SJSA1 (cell line): ENCODE measurements around the gene MRAS. TPM values are rescaled to one million over a fixed set of nuclear protein-coding genes. Genes with fewer than 3 reads are reported as not detected.

Source experiments
- DNase-seq, 2 experiments: peaks; one replicate each; pipeline ENCODE4 v3.0.0-alpha.2; 2015 to 2020; ENCODE audit warnings: low spot score in 2 of 2, low read depth in 1 of 2
- H3K27ac ChIP-seq: fragments of 250-450 bp; sonication (Bioruptor Pico); 2 replicates; pipeline ENCODE4 v1.5.1; 2020; ENCODE audit warnings: mild to moderate bottlenecking, moderate library complexity
- H3K27me3 ChIP-seq: fragments of 250-450 bp; sonication (Bioruptor Pico); replicated peaks from 2 replicates; pipeline ENCODE4 v1.5.1; 2020; ENCODE audit warnings: mild to moderate bottlenecking, moderate library complexity
- H3K36me3 ChIP-seq: fragments of 250-450 bp; sonication (Bioruptor Pico); 2 replicates; pipeline ENCODE4 v1.5.1; 2020; ENCODE audit warnings: mild to moderate bottlenecking
- H3K4me1 ChIP-seq: fragments of 250-450 bp; sonication (Bioruptor Pico); replicated peaks from 2 replicates; pipeline ENCODE4 v1.6.1; 2021; ENCODE audit warnings: mild to moderate bottlenecking
- H3K4me3 ChIP-seq: fragments of 250-450 bp; sonication (Bioruptor Pico); 2 replicates; pipeline ENCODE4 v1.5.1; 2020; ENCODE audit warnings: mild to moderate bottlenecking
- H3K9me3 ChIP-seq: fragments of 250-450 bp; sonication (Bioruptor Pico); replicated peaks from 2 replicates; pipeline ENCODE4 v1.5.1; 2020; ENCODE audit warnings: mild to moderate bottlenecking
- total RNA-seq: library from RNA; depleted of rRNA; stranded (reverse); fragments of >200 nt; shearing (Covaris generic); gene quantifications from 2 replicates; pipeline ENCODE4 v1.2.3, GENCODE V29; 2014

Gene MRAS
- total RNA-seq, 1 experiment from 2014 or later: 155 TPM

DNA sequence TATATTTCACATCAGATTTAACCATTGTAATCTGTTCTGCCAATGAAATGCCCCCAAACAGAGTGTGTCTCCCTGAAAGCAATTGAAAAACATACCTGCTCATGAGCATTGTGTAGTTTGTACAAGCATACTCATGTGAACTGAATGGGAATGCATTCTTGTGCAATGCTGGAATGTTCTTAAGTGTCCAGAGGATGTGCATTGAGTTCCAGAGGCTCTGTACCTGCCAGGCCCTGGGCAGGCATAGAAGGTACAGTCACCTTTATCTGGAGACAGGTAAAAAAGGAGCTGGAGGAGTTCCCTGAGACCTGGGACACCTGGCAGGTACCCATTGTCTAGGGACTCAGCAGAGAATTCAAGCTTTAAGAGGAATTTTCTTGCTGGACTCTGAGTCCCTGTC, 2.8 kb downstream of the MRAS start:
- Histone ChIP-seq H3K36me3 (peaks cover 67% of the 10 kb centered on the region), H3K4me3 (no peak overlapping the region), H3K4me1 (peaks cover 53% of the 10 kb centered on the region), H3K27ac (no peak overlapping the region), H3K27me3 (no peaks in the 10 kb centered on the region), H3K9me3 (no peaks in the 10 kb centered on the region)
- DNase-seq: no peak

DNA sequence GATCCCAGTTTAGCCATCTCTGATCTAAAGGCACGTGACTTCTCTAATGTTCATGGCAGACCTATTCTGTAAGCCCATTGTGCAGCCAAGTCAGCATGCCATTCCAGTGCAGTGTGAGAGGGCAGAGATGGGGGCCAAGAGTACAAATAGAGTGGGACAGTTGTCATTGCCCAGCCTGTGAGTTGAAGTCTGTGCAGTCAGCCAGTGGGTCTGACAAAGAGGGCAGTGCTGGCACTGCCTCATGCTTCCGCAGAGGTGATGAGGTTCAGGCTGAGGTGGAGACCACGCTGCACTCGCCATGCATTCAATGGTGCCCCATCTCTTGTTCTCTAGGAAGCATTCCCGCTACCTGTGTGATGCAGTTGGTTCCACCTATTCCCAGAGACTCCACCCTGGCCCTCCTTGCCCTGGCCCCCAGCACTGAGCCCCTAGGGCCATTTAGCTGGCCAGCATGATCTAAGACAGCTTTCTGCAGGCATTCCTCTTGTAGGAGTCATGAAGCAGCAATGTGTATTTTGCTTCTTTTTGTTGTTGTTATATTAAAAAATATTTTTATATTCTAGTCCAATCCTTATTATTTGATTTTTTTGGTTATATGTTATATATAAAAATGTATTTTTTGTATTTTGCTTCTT, 3.7 kb downstream of the MRAS start:
- no peaks in the 10 kb centered on the region for H3K9me3 ChIP-seq
- H3K27me3 ChIP-seq: no peaks in the 10 kb centered on the region
- no peak for DNase-seq
- peaks cover 71% of the 10 kb centered on the region for H3K36me3 ChIP-seq
- H3K4me3 ChIP-seq: no peak overlapping the region
- peaks cover 57% of the 10 kb centered on the region for H3K4me1 ChIP-seq
- H3K27ac ChIP-seq: no peak overlapping the region

DNA sequence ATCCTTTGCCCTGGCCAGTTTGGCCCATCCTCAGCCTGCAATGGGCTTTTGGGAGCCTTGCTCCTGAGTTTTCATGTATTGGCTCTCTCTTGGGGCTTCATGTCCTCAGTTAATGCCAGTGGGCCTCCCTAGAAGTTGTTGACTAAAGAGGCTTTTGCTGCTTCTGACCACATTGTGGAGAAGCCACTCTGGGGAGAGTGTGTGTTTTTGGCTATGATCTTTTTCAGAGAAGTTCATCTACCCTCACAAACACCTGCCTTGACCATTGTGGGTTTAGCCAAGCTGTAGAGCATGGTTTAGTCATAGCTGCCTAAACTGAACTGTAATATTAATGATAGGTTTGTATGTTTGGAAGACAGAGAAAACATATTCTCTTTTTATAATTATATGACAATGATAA, 6.0 kb downstream of the MRAS start:
- Histone ChIP-seq H3K27ac (no peak overlapping the region), H3K27me3 (no peaks in the 10 kb centered on the region), H3K9me3 (no peaks in the 10 kb centered on the region), H3K36me3 (peaks cover 68% of the 10 kb centered on the region), H3K4me1 (peaks cover 68% of the 10 kb centered on the region), H3K4me3 (no peak overlapping the region)
- no peak for DNase-seq

GRCh38 chr3:138355071-138355470, 6.7 kb downstream of the MRAS start:
- peaks cover 68% of the 10 kb centered on the region for H3K4me1 ChIP-seq
- no peak for DNase-seq
- H3K9me3 ChIP-seq: no peaks in the 10 kb centered on the region
- H3K4me3 ChIP-seq: no peak overlapping the region
- no peak overlapping the region for H3K27ac ChIP-seq
- H3K36me3 ChIP-seq: peaks cover 68% of the 10 kb centered on the region
- H3K27me3 ChIP-seq: no peaks in the 10 kb centered on the region

- peak in 1 of 2 experiments; percentile 36 for DNase-seq
These were observed 8.5 kb downstream of the MRAS start for GRCh38 chr3:138356730-138357405.

GRCh38 chr3:138359148-138359918, 11.0 kb downstream of the MRAS start:
- Histone ChIP-seq H3K9me3 (no peaks in the 10 kb centered on the region), H3K27me3 (no peaks in the 10 kb centered on the region), H3K27ac (no peak overlapping the region), H3K4me3 (no peak overlapping the region), H3K4me1 (peaks cover 55% of the 10 kb centered on the region), H3K36me3 (peaks cover 50% of the 10 kb centered on the region)
- peak in 1 of 2 experiments; percentile 28 for DNase-seq

More at GRCh38 chr3:138356730-138357405, 8.5 kb downstream of the MRAS start:
- Histone ChIP-seq H3K9me3 (no peaks in the 10 kb centered on the region), H3K36me3 (peaks cover 60% of the 10 kb centered on the region), H3K27ac (no peak overlapping the region), H3K27me3 (no peaks in the 10 kb centered on the region), H3K4me1 (peaks cover 58% of the 10 kb centered on the region), H3K4me3 (no peak overlapping the region)

- Histone ChIP-seq H3K4me3 (no peak overlapping the region), H3K4me1 (peaks cover 63% of the 10 kb centered on the region), H3K9me3 (no peaks in the 10 kb centered on the region), H3K27me3 (no peaks in the 10 kb centered on the region), H3K36me3 (peaks cover 51% of the 10 kb centered on the region), H3K27ac (no peak overlapping the region)
- DNase-seq: no peak
These were observed 11.8 kb downstream of the MRAS start for GRCh38 chr3:138359919-138360868.

DNA sequence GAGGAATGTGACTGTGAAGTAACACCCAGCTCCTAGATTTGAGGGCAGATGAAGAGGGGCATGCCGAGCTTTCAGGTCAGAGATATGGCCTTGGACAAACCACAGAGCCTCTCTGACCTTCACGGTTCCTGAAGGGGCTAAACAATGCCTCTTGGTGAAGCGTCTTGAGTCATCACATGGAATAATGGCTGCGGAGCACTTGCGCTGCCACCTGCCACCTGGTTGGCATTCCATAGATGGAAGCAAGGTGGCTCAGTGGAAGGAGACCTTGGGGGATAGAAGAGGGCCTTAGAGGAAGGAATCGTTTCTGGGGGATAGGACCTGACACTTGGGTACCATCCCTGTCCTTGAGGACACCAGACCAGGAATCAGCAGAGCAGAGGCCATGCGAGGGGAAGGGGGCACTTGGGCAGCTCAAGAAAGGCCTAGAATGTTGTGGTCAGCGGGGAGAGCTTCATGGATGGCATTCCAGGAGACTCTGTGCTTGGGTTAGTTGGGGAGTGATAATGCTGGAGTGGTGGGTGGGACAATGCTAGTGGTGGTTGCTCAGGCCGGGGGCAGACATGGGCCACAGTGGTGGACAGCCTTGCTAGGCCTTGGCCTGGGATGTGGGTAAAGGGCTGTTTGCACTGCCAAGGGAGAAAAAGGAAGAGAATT, 12.6 kb downstream of the MRAS start:
- Histone ChIP-seq H3K27ac (no peak overlapping the region), H3K4me1 (peaks cover 65% of the 10 kb centered on the region), H3K9me3 (no peaks in the 10 kb centered on the region), H3K27me3 (no peaks in the 10 kb centered on the region), H3K4me3 (no peak overlapping the region), H3K36me3 (peaks cover 49% of the 10 kb centered on the region)
- DNase-seq: no peak

GRCh38 chr3:138361561-138361971, 13.2 kb downstream of the MRAS start:
- DNase-seq: no peak
- H3K27me3 ChIP-seq: no peaks in the 10 kb centered on the region
- no peaks in the 10 kb centered on the region for H3K9me3 ChIP-seq
- H3K4me3 ChIP-seq: no peak overlapping the region
- H3K36me3 ChIP-seq: peaks cover 50% of the 10 kb centered on the region
- H3K4me1 ChIP-seq: peaks cover 65% of the 10 kb centered on the region
- no peak overlapping the region for H3K27ac ChIP-seq

DNA sequence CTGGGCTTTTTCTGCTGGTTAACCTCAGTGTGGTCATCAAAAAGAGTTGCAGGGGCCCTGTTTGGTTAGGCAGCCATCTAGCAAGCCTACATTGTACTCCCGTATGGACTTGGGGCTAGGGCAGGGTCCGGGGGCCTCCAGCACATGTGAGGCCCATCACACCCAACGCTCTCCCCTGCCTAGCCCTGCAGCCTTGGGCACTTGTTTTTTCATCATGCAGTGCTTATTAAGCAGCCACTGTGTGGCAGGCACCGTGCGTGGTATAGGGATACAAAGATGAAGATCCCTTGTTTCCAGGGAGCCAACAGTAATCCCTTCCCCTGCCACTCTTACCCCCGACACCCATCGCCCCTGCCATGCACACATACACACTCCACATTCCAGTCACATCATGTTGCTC, 14.2 kb downstream of the MRAS start:
- Histone ChIP-seq H3K36me3 (peaks cover 54% of the 10 kb centered on the region), H3K9me3 (no peaks in the 10 kb centered on the region; the same call in 1 of the 2 replicates), H3K4me3 (no peak overlapping the region), H3K27ac (no peak overlapping the region), H3K27me3 (no peaks in the 10 kb centered on the region), H3K4me1 (peaks cover 65% of the 10 kb centered on the region)
- DNase-seq: no peak

DNA sequence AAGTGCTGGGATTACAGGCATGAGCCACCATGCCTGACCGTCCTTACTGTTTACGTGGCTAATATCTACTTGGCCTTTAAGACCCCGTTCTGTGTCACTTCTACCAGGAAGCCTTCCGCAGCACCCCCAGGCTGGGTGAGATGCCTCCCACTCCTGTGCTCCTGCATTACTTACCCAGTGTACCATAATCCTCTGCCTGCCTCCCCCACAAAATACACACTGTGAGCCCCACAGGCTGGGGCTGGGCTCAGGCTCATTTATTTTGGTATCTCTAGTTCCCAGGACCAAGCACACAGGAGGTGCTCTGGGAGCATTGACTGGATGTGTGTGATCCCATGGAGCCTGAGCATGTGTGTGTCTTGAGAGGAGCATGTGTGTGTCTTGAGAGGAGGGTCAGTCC, 14.9 kb downstream of the MRAS start:
- peaks cover 60% of the 10 kb centered on the region for H3K36me3 ChIP-seq
- DNase-seq: no peak
- H3K27me3 ChIP-seq: no peaks in the 10 kb centered on the region
- H3K4me1 ChIP-seq: peaks cover 65% of the 10 kb centered on the region
- H3K9me3 ChIP-seq: no peaks in the 10 kb centered on the region; the same call in 1 of the 2 replicates
- H3K4me3 ChIP-seq: no peak overlapping the region
- H3K27ac ChIP-seq: no peak overlapping the region

GRCh38 chr3:138364356-138365252, 16.2 kb downstream of the MRAS start:
- no peak for DNase-seq
- Histone ChIP-seq H3K4me1 (peaks cover 65% of the 10 kb centered on the region), H3K27me3 (no peaks in the 10 kb centered on the region), H3K36me3 (peaks cover 53% of the 10 kb centered on the region), H3K4me3 (no peak overlapping the region), H3K9me3 (no peaks in the 10 kb centered on the region; the same call in 1 of the 2 replicates), H3K27ac (no peak overlapping the region)
